KOPT-K1 (cell line): ENCODE measurements around the gene BAHD1.
A peak's percentile ranks its signal among the peaks of the same experiment; 100 is the strongest.

ENCODE experiments used
- H3K27ac ChIP-seq: fragments of 200-600 bp; sonication (generic); 2 replicates; pipeline ENCODE4 v1.5.1; 2016; ENCODE audit warnings: antibody characterized with exemption, mild to moderate bottlenecking, low read depth, low read length; ENCODE audit not compliant: poor library complexity, severe bottlenecking
- H3K36me3 ChIP-seq: fragments of 200-600 bp; sonication (generic); 2 replicates; pipeline ENCODE4 v1.5.1; 2017; ENCODE audit warnings: antibody characterized with exemption, mild to moderate bottlenecking, low read length, moderate library complexity; ENCODE audit not compliant: insufficient read depth
- H3K9me3 ChIP-seq: fragments of 200-600 bp; sonication (generic); 2 replicates; pipeline ENCODE4 v1.5.1; 2017; ENCODE audit warnings: antibody characterized with exemption, low read length, mild to moderate bottlenecking; ENCODE audit not compliant: insufficient read depth, poor library complexity, severe bottlenecking

BAHD1 gene

GRCh38 chr15:40440743-40441564, at the start of gene BAHD1:
BAHD1 (plus strand) TSS chr15:40440953; CDS start chr15:40458465, 17,512 bp downstream.
- H3K36me3 ChIP-seq, result no peaks in the 10 kb centered on the region
- peak within 1 kb of the TSS; percentile 54 for H3K27ac ChIP-seq

GRCh38 chr15:40392986-40393948, 47.5 kb upstream of the BAHD1 start:
- H3K9me3 ChIP-seq, result no peaks in the 10 kb centered on the region
- no peak overlapping the region for H3K27ac ChIP-seq
- peaks cover 73% of the 10 kb centered on the region for H3K36me3 ChIP-seq

More at GRCh38 chr15:40440743-40441564, at the start of gene BAHD1:
- no peaks in the 10 kb centered on the region for H3K9me3 ChIP-seq

- H3K9me3 ChIP-seq, result no peaks in the 10 kb centered on the region
- H3K36me3 ChIP-seq, result peaks cover 28% of the 10 kb centered on the region
- peak overlapping the region; percentile 42 for H3K27ac ChIP-seq
Observed at GRCh38 chr15:40397688-40398412, 42.9 kb upstream of the BAHD1 start.

GRCh38 chr15:40398413-40398873, 42.3 kb upstream of the BAHD1 start:
- Histone ChIP-seq H3K27ac (peak overlapping the region; percentile 42), H3K9me3 (no peaks in the 10 kb centered on the region), H3K36me3 (peaks cover 22% of the 10 kb centered on the region)

GRCh38 chr15:40399370-40399769, 41.4 kb upstream of the BAHD1 start:
- Histone ChIP-seq H3K36me3 (peaks cover 13% of the 10 kb centered on the region), H3K27ac (no peak overlapping the region), H3K9me3 (no peaks in the 10 kb centered on the region)

- Histone ChIP-seq H3K36me3 (peaks cover 37% of the 10 kb centered on the region), H3K27ac (peak within 1 kb of the TSS; percentile 78), H3K9me3 (no peaks in the 10 kb centered on the region)
Observed at GRCh38 chr15:40405501-40406381, 35.0 kb upstream of the BAHD1 start, which contains the start of gene IVD. IVD (plus strand) TSS chr15:40405795; CDS start chr15:40405828, 33 bp downstream.

GRCh38 chr15:40407330-40407990, 33.3 kb upstream of the BAHD1 start:
- Histone ChIP-seq H3K27ac (no peak overlapping the region), H3K36me3 (peaks cover 54% of the 10 kb centered on the region)

GRCh38 chr15:40409366-40409765, 31.4 kb upstream of the BAHD1 start:
- Histone ChIP-seq H3K27ac (no peak overlapping the region), H3K9me3 (no peaks in the 10 kb centered on the region), H3K36me3 (peaks cover 73% of the 10 kb centered on the region)

More at GRCh38 chr15:40407330-40407990, 33.3 kb upstream of the BAHD1 start:
- no peaks in the 10 kb centered on the region for H3K9me3 ChIP-seq

GRCh38 chr15:40410476-40410875, 30.3 kb upstream of the BAHD1 start:
- H3K9me3 ChIP-seq, result no peaks in the 10 kb centered on the region
- H3K27ac ChIP-seq, result no peak overlapping the region
- peaks cover 84% of the 10 kb centered on the region for H3K36me3 ChIP-seq

GRCh38 chr15:40412095-40412759, 28.5 kb upstream of the BAHD1 start:
- Histone ChIP-seq H3K36me3 (peaks cover 99% of the 10 kb centered on the region), H3K9me3 (no peaks in the 10 kb centered on the region), H3K27ac (no peak overlapping the region)

- Histone ChIP-seq H3K36me3 (peaks cover 97% of the 10 kb centered on the region), H3K9me3 (no peaks in the 10 kb centered on the region), H3K27ac (no peak overlapping the region)
Observed at GRCh38 chr15:40413036-40413435, 27.7 kb upstream of the BAHD1 start.

- Histone ChIP-seq H3K36me3 (peaks cover 88% of the 10 kb centered on the region), H3K27ac (no peak overlapping the region), H3K9me3 (no peaks in the 10 kb centered on the region)
Observed at GRCh38 chr15:40414816-40415215, 25.9 kb upstream of the BAHD1 start.

GRCh38 chr15:40415226-40415625, 25.5 kb upstream of the BAHD1 start:
- peaks cover 84% of the 10 kb centered on the region for H3K36me3 ChIP-seq
- no peaks in the 10 kb centered on the region for H3K9me3 ChIP-seq
- no peak overlapping the region for H3K27ac ChIP-seq
